Coronary artery (tissue), 2 donors: Measurements from ENCODE around the gene KIAA0753.

Source experiments
- DNase-seq: peaks from one replicate; pipeline ENCODE4 v3.0.0-alpha.2; 2017; ENCODE audit warnings: low spot score
- H3K27ac ChIP-seq, 2 donors: fragments of 200-600 bp; sonication (generic); one replicate each; pipeline ENCODE4 v1.5.1; 2016 to 2019
- H3K4me3 ChIP-seq: fragments of 200-600 bp; sonication (generic); 2 replicates; pipeline ENCODE4 v1.5.1; 2016; ENCODE audit warnings: mild to moderate bottlenecking, moderate library complexity
- TF ChIP-seq, protein P1 (sequence below): fragments of 200-600 bp; sonication (generic); IDR thresholded peaks from one replicate; pipeline ENCODE4 v1.5.1; 2019; ENCODE audit warnings: antibody characterized with exemption

The KIAA0753 gene

DNA sequence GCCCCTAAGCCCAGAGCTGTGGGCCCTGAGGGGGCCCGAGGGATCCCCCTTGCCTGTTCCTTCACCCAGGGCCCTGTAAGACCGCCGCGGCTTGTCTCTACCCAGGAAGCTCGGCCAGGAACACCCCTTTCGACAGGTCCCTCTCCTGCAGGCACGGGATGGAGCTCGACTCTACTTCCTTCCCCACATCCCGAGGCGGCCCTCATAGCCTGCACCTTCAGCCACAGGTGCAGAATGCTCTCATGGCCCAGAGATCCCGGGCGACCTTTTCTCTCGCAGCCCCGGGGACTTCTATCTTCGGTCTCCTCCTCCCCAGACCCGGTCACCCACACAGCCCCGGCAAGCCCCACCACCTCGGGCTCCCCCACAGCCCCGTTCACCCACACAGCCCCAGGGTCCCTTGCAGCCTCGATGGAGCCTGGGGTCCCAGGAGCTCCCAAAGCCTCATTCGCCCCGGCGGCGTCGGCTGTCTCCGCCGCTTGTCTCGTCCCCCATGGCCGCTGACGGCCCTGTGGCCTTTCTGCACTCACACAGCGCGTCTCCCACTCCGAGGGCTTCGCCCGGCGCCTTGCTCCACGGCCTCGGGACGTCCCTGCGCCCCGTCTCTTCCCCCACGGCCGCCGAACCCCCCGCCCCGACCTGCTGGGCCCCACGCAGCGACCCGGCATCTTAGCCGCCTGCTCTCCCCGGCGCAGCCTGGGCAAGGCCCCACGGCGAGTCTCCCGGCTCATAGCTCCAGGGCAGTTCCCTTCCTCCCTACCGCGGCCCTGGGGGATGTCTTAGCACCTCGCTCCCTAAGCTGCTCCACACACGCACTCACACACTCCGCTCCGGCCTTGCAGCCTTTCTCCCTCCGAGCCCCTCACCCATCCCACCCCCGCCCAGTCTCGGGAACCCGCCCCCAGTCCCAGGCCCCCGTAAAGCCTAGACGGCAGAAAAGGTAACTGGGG is 650 bp downstream of the KIAA0753 start:
- peak; percentile 76 for DNase-seq
- TF ChIP-seq, protein P1, sequence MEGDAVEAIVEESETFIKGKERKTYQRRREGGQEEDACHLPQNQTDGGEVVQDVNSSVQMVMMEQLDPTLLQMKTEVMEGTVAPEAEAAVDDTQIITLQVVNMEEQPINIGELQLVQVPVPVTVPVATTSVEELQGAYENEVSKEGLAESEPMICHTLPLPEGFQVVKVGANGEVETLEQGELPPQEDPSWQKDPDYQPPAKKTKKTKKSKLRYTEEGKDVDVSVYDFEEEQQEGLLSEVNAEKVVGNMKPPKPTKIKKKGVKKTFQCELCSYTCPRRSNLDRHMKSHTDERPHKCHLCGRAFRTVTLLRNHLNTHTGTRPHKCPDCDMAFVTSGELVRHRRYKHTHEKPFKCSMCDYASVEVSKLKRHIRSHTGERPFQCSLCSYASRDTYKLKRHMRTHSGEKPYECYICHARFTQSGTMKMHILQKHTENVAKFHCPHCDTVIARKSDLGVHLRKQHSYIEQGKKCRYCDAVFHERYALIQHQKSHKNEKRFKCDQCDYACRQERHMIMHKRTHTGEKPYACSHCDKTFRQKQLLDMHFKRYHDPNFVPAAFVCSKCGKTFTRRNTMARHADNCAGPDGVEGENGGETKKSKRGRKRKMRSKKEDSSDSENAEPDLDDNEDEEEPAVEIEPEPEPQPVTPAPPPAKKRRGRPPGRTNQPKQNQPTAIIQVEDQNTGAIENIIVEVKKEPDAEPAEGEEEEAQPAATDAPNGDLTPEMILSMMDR: no peak
- H3K27ac ChIP-seq: peak overlapping the region; percentile 52 to 88
- peak overlapping the region; percentile 86 for H3K4me3 ChIP-seq

DNA sequence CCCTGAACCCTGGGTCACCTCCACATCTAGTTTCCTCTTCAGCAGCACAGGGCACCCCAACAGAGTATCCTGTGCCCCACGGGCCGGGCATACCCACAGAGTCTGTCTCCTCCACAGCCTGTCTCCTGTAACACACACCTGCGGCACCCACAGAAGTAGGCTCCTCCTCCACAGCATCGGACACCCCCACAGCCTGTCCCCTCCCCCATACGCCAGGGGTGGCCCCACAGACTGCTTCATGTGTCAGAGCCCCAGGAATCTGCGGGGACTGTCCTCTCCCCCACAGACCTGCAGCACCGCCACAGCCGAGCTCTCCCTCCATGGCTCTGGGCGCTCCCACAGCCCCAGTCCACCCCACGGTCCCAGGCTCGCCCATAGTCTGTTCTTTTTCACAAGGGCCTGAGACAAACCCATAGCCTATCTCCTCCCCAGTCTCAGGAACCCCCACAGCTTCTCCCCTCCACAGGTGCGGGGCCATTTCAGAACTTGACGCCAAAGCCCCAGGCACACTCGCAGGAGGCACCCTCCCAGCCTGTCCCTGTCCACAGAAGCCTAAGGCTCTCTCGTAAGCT is 1.4 kb downstream of the KIAA0753 start:
- TF ChIP-seq, protein P1: no peak
- H3K4me3 ChIP-seq: peak overlapping the region; percentile 86
- H3K27ac ChIP-seq: no peak overlapping the region
- no peak for DNase-seq

DNA sequence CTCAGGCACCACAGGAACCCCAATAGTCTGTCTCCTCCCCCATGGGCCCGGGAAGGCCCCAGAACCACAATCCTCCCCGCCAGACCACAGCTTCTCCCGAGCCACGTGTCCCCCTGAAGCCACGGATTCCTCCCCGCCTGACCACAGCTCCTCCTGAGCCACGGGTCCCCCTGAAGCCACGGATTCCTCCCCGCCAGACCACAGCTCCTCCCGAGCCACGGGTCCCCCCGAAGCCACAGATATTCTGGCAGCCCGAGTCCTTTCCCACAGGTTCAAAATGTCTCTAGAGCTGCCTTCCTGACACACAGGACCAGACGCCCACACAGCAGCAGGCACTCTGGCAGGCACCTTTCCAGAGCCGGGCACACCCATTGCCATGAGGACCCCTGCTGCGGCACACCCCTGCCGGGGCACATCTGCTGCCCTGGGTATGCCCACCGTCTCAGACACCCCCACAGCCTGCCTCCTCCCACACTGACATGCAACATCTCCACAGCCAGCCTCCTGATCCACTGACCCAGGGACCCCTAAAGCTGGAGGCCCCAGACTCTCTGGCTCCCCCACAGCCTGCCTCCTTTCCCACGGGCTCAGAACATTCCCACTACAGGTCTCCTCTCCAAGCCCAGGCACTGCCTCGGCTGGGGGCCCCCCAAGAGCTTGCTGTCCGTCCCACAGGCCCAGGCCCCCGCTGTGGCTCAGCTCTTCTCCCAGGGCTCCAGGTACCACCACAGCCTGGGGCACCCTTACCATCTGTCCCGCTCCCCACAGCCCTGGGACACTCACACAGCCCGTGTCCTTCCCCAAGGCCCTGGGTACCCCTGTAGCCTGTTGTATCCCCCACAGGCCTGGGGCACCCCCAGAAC is 2.2 kb downstream of the KIAA0753 start:
- H3K27ac ChIP-seq: no peak overlapping the region
- DNase-seq: no peak
- TF ChIP-seq, protein P1: no peak
- peak overlapping the region; percentile 86 for H3K4me3 ChIP-seq

DNA sequence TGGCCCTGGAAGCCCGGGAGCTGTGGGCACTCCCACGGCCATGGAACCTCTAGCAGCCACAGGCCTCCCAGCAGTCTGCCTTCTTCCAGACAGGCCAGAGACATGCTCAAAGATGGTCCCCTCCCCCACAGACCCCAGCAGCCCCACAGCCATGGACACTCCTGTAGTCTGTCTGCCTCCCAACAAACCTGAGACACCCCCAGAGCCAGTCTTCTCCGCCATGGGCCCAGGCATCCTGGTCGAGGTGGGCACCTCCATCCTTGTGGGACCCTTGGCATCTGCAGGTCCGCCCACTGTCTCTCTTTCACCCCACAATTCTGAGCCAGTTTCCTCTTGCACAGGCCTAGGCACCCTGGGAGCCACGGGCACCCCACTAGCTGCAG is 3.1 kb downstream of the KIAA0753 start:
- Histone ChIP-seq H3K27ac (no peak overlapping the region), H3K4me3 (no peak overlapping the region)
- DNase-seq: no peak
- TF ChIP-seq, protein P1: no peak

DNA sequence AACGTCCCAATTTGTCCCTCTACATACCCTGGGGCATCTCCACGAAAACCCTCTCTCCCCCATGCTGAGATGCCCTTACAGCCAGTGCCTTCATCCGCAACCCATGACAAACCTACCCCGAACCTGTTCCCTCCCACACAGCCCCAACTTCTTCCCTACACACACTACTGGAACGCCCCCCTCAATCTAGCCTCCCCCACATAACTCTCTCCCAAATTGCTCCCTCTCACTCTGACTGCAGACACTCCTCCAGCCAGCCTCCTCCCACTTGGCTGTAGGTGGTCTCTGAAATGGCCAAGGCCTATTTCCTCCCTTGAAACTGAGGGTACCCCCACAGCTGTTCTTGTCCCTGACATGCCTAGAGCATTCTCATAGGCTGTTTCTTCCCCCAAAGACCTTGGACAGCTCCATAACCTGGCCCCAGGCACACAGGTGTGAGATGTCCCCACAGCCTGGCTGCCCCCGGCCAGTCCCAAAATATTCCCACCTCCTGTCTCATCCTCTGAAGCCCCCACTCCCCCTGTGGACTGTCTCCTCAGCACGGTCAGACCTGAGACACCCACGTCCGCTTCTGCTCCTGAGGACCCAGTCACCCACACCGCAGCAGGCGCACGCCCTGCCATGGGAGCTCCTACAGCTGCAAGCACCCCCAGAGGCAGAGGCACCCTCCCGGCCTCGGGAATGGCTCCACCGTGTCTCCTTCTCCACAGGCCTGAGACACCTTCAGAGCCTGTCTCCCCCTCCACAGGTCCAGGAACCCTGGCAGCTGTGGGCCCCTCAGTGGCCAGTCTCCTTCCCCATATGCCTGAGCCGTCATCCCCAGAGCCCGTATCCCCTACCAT is 3.7 kb downstream of the KIAA0753 start:
- no peak overlapping the region for H3K27ac ChIP-seq
- no peak for DNase-seq
- H3K4me3 ChIP-seq: no peak overlapping the region
- TF ChIP-seq, protein P1: no peak

DNA sequence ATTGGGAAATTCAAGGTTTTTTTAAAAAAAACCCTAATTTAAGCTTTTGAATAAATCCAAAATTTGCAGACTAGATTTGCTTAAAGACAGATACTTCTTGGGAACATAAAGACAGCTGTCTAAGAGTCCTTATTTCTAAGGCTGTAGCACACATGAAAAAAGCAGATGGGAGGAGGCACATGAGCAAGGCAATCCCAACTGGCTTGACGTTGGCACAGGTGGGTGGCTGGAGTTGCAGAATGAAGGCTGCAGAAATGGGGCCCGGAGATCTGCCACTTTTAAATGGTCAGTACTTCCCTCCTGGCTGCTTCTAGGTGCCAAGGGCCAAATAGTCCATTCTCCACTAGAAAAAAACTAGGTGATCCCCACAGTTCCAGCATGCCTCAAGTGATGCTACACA is 4.4 kb downstream of the KIAA0753 start:
- DNase-seq: no peak
- TF ChIP-seq, protein P1: no peak
- no peak overlapping the region for H3K4me3 ChIP-seq
- no peak overlapping the region for H3K27ac ChIP-seq
